ENCODE measurements around the gene TAAR1.
"Not testable (repeated sequence)": the region's sequence is repeated elsewhere in the genome, so short reads cannot be mapped to it uniquely, and the experiment has no call there.

Gene TAAR1
- total RNA-seq: 0 reads per million in 4 donors

GRCh38 chr6:132659082-132659481, at the start of gene TAAR1:
Gene TAAR1 (minus strand): TSS chr6:132659182. CDS start chr6:132646003, 13,179 bp downstream.
- no peak for DNase-seq

- no peak for DNase-seq
Measured at GRCh38 chr6:132708771-132709170, 49.8 kb upstream of the TAAR1 start.

GRCh38 chr6:132708002-132708401, 49.0 kb upstream of the TAAR1 start:
- no peak for DNase-seq

- DNase-seq: not testable (repeated sequence)
Measured at GRCh38 chr6:132706756-132707155, 47.8 kb upstream of the TAAR1 start.

- no peak for DNase-seq
Measured at GRCh38 chr6:132703936-132704335, 45.0 kb upstream of the TAAR1 start.

- peak in 1 of 5 donors; percentile 42 for DNase-seq
Measured at GRCh38 chr6:132698608-132699007, 39.6 kb upstream of the TAAR1 start.

GRCh38 chr6:132695773-132696172, 36.8 kb upstream of the TAAR1 start:
- no peak for DNase-seq

- DNase-seq: no peak
Measured at GRCh38 chr6:132693478-132693877, 34.5 kb upstream of the TAAR1 start.

GRCh38 chr6:132690678-132691077, 31.7 kb upstream of the TAAR1 start:
- DNase-seq: no peak

- DNase-seq: no peak
Measured at GRCh38 chr6:132687306-132687705, 28.3 kb upstream of the TAAR1 start.

- no peak for DNase-seq
Measured at GRCh38 chr6:132686531-132686930, 27.5 kb upstream of the TAAR1 start.

GRCh38 chr6:132685009-132685408, 26.0 kb upstream of the TAAR1 start:
- DNase-seq: no peak

- no peak for DNase-seq
Measured at GRCh38 chr6:132684272-132684671, 25.3 kb upstream of the TAAR1 start.

- DNase-seq: no peak
Measured at GRCh38 chr6:132683543-132683942, 24.6 kb upstream of the TAAR1 start.

- peak in 1 of 5 donors; percentile 20 for DNase-seq
Measured at GRCh38 chr6:132679094-132679493, 20.1 kb upstream of the TAAR1 start.

GRCh38 chr6:132675749-132676148, 16.8 kb upstream of the TAAR1 start:
- DNase-seq: peak in 1 of 5 donors; percentile 56

- DNase-seq: no peak
Measured at GRCh38 chr6:132675002-132675401, 16.0 kb upstream of the TAAR1 start.

GRCh38 chr6:132673376-132674094, 14.6 kb upstream of the TAAR1 start:
- DNase-seq: no peak

GRCh38 chr6:132671295-132671694, 12.3 kb upstream of the TAAR1 start:
- DNase-seq: no peak

- peak in 1 of 5 donors; percentile 51 for DNase-seq
Measured at GRCh38 chr6:132669690-132670291, 10.8 kb upstream of the TAAR1 start.

GRCh38 chr6:132666118-132666517, 7.1 kb upstream of the TAAR1 start:
- no peak for DNase-seq

- DNase-seq: no peak
Measured at GRCh38 chr6:132664309-132665034, 5.5 kb upstream of the TAAR1 start.

- DNase-seq: no peak
Measured at GRCh38 chr6:132663661-132664060, 4.7 kb upstream of the TAAR1 start.

GRCh38 chr6:132661906-132662305, 2.9 kb upstream of the TAAR1 start:
- no peak for DNase-seq
